Tibial nerve (tissue), 4 donors: ENCODE data around the gene PDE4A. TPM values are rescaled to one million over a fixed set of nuclear protein-coding genes. Genes with fewer than 3 reads are reported as not detected.

Experiments used
- DNase-seq, 2 donors: peaks; one replicate each; pipeline ENCODE4 v3.0.0-alpha.2; 2019; ENCODE audit warnings: low spot score in 2 of 2
- H3K27ac ChIP-seq, 4 donors: fragments of 200-600 bp; sonication (generic) in 3 of 4; one replicate each; pipeline ENCODE4 v1.5.1; 2017 to 2019; ENCODE audit warnings: mild to moderate bottlenecking in 1 of 4
- H3K27me3 ChIP-seq, 2 donors: fragments of 200-600 bp; sonication (generic) in 1 of 2; one replicate each; pipeline versions ENCODE4 v1.5.1 to v1.6.0; 2017 to 2019
- H3K36me3 ChIP-seq, 3 donors: fragments of 200-600 bp; sonication (generic); one replicate each; pipeline ENCODE4 v1.5.1; 2018 to 2019
- H3K4me1 ChIP-seq, 4 donors: fragments of 200-600 bp; sonication (generic) in 3 of 4; one replicate each; pipeline ENCODE4 v1.5.1; 2017 to 2019
- H3K4me3 ChIP-seq, 4 donors: fragments of 200-600 bp; sonication (generic) in 3 of 4; one replicate each; pipeline ENCODE4 v1.5.1; 2017 to 2019; ENCODE audit warnings: mild to moderate bottlenecking in 1 of 4, moderate library complexity in 1 of 4
- H3K9me3 ChIP-seq, 4 donors: fragments of 200-600 bp; sonication (generic) in 3 of 4; one replicate each; pipeline ENCODE4 v1.5.1; 2017 to 2019
- EP300 ChIP-seq, 2 donors: sonication (generic); formaldehyde crosslinking; IDR thresholded peaks; one replicate each; pipeline ENCODE4 v1.6.1; 2017; ENCODE audit warnings: antibody characterized with exemption in 2 of 2, mild to moderate bottlenecking in 1 of 2
- POLR2A ChIP-seq, 2 donors: fragments of 450-650 bp; IDR thresholded peaks; one replicate each; pipeline ENCODE4 v1.6.1; 2017; ENCODE audit warnings: antibody characterized with exemption in 2 of 2, mild to moderate bottlenecking in 2 of 2, moderate library complexity in 2 of 2
- WGBS, 2 donors: methylation state at CpG; one replicate each; pipeline ENCODE4 v1.1.5; 2018; 5-methylcytosine and 5-hydroxymethylcytosine counted together
- total RNA-seq, 4 donors: library from RNA; depleted of rRNA; stranded (reverse); fragments of >200 nt; gene quantifications; one replicate each; pipeline ENCODE4 v1.1.0, GENCODE V29; 2016
- TF ChIP-seq, protein P1 (sequence below), 5 experiments: fragments of 200-600 bp in 3 of 5; fragments of 450-650 bp in 2 of 5; sonication (generic) in 3 of 5; IDR thresholded peaks; one replicate each; pipeline ENCODE4 v1.5.1; 2016 to 2019; ENCODE audit warnings: antibody characterized with exemption in 5 of 5, mild to moderate bottlenecking in 3 of 5, moderate library complexity in 2 of 5

The PDE4A gene
- total RNA-seq, 4 donors from 2014 or later, result 8.7 to 12.7 (median 10.0) TPM

DNA sequence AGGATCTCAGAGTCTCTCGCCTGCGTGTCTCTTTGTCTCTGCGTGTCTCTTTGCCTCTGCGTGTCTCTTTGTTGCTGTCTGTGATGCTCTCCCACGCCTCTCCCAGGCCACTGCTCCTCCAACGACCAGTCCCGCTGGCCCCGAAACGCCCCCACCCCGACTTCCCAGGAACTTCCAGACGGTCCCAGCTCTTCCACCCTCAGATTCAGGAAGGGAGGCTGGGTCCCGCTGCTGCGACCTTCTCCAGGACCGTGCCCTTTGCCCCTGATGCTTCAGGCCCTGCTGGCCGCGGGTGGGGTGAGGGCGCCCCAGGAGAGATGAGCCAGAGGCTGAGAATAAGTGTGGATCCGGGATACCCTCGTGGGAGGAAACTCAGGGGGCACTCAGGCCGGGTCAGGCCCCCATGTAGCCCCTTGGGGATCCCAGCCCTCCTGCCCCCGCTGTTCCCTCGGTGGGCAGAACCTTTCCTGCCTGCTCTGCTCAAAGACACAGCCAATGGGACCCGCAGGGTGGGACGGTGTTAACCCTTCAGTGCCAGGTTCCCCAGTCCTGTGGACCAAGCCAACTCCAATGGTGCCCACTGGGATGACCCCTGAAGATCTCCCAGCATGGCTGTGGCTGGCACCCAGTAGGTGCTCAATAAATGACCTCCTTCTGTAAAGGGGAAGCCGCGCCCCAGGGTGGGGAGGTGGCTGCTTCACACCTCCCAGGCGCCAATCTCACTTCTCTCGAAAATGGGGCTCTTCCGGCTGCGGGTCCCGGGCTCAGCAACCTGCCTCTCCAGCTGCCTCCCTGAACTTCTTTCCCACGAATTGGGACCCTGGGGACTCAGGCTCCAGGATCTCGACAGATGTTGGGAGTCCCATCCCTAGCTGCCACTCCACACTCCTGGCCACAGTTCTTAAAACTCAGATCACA lies 98.4 kb downstream of the PDE4A start:
- H3K27me3 ChIP-seq, result peaks cover 0 to 85% of the 10 kb centered on the region in 2 donors
- 7 to 20% methylated on average over 23 to 25 of the region's 33 CpGs for WGBS, 2 donors

More for the DNA sequence above, 98.4 kb downstream of the PDE4A start:
- no peak overlapping the region for H3K4me3 ChIP-seq
- TF ChIP-seq POLR2A (IDR thresholded peaks at IDR 0.05) (no peak), EP300 (IDR thresholded peaks at IDR 0.05) (no peak)
- TF ChIP-seq, protein P1, sequence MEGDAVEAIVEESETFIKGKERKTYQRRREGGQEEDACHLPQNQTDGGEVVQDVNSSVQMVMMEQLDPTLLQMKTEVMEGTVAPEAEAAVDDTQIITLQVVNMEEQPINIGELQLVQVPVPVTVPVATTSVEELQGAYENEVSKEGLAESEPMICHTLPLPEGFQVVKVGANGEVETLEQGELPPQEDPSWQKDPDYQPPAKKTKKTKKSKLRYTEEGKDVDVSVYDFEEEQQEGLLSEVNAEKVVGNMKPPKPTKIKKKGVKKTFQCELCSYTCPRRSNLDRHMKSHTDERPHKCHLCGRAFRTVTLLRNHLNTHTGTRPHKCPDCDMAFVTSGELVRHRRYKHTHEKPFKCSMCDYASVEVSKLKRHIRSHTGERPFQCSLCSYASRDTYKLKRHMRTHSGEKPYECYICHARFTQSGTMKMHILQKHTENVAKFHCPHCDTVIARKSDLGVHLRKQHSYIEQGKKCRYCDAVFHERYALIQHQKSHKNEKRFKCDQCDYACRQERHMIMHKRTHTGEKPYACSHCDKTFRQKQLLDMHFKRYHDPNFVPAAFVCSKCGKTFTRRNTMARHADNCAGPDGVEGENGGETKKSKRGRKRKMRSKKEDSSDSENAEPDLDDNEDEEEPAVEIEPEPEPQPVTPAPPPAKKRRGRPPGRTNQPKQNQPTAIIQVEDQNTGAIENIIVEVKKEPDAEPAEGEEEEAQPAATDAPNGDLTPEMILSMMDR (IDR thresholded peaks at IDR 0.05), result no peak
- no peak for DNase-seq
- peaks cover 0 to 33% (median 13%) of the 10 kb centered on the region in 4 donors for H3K4me1 ChIP-seq
- H3K9me3 ChIP-seq, result no peaks in the 10 kb centered on the region
- no peak overlapping the region for H3K27ac ChIP-seq
- no peaks in the 10 kb centered on the region for H3K36me3 ChIP-seq

Other genes with a start within 250 kb of the PDE4A start
- gene DNMT1, start 225.6 kb upstream of the PDE4A start, total RNA-seq, result 10 to 100 TPM; 48.2 to 72.9 (median 55.2) TPM
- gene S1PR2, start 189.2 kb upstream of the PDE4A start, total RNA-seq, result 10 to 100 TPM; 11.6 to 13.3 (median 12.2) TPM
- 10 to 100 TPM; 37.9 to 83.1 (median 47.8) TPM for gene MRPL4, start 168.3 kb upstream of the PDE4A start, total RNA-seq
- 10 to 100 TPM; 14.7 to 50.1 (median 43.1) TPM for gene ICAM1, start 149.4 kb upstream of the PDE4A start, total RNA-seq
- 1 to 10 TPM in 1 of 4 donors, not detected in 3; 1.3 TPM for gene ICAM4, start 133.6 kb upstream of the PDE4A start, total RNA-seq
- gene ICAM5, start 130.6 kb upstream of the PDE4A start, total RNA-seq, result 1 to 10 TPM in 2 of 4 donors, under 1 TPM in 2; 0.21 to 2.7 (median 0.93) TPM
- gene ZGLP1, start 110.7 kb upstream of the PDE4A start, total RNA-seq, result 1 to 10 TPM; 2.9 to 4.5 (median 3.5) TPM
- 10 to 100 TPM; 10.0 to 29.1 (median 18.2) TPM for gene FDX2, start 104.5 kb upstream of the PDE4A start, total RNA-seq
- gene RAVER1, start 87.0 kb upstream of the PDE4A start, total RNA-seq, result 10 to 100 TPM; 22.2 to 34.2 (median 24.3) TPM
- gene ICAM3, start 80.9 kb upstream of the PDE4A start, total RNA-seq, result 1 to 10 TPM; 3.1 to 9.8 (median 3.3) TPM
- 100 to 1,000 TPM; 112 to 166 (median 125) TPM for gene TYK2, start 40.0 kb upstream of the PDE4A start, total RNA-seq
- gene CDC37, start 17.0 kb upstream of the PDE4A start, total RNA-seq, result 100 to 1,000 TPM; 127 to 260 (median 155) TPM
- 10 to 100 TPM; 45.4 to 52.4 (median 50.7) TPM for gene KEAP1, start 82.8 kb downstream of the PDE4A start, total RNA-seq
- gene S1PR5, start 96.9 kb downstream of the PDE4A start, total RNA-seq, result under 1 TPM in 1 of 4 donors, not detected in 3; 0.84 TPM
- 10 to 100 TPM; 11.5 to 27.8 (median 17.8) TPM for gene ATG4D, start 123.4 kb downstream of the PDE4A start, total RNA-seq
- gene KRI1, start 145.5 kb downstream of the PDE4A start, total RNA-seq, result 10 to 100 TPM; 22.9 to 27.9 (median 23.3) TPM
- 10 to 100 TPM; 14.4 to 20.2 (median 15.9) TPM for gene CDKN2D, start 148.4 kb downstream of the PDE4A start, total RNA-seq
- not detected for gene AP1M2, start 166.8 kb downstream of the PDE4A start, total RNA-seq
- gene SLC44A2, start 205.0 kb downstream of the PDE4A start, total RNA-seq, result 100 to 1,000 TPM; 104 to 193 (median 132) TPM
- gene ILF3, start 233.8 kb downstream of the PDE4A start, total RNA-seq, result 100 to 1,000 TPM; 109 to 166 (median 127) TPM